ENCODE measurements around the gene IMPACT.

IMPACT gene, protein sequence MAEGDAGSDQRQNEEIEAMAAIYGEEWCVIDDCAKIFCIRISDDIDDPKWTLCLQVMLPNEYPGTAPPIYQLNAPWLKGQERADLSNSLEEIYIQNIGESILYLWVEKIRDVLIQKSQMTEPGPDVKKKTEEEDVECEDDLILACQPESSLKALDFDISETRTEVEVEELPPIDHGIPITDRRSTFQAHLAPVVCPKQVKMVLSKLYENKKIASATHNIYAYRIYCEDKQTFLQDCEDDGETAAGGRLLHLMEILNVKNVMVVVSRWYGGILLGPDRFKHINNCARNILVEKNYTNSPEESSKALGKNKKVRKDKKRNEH

DNA sequence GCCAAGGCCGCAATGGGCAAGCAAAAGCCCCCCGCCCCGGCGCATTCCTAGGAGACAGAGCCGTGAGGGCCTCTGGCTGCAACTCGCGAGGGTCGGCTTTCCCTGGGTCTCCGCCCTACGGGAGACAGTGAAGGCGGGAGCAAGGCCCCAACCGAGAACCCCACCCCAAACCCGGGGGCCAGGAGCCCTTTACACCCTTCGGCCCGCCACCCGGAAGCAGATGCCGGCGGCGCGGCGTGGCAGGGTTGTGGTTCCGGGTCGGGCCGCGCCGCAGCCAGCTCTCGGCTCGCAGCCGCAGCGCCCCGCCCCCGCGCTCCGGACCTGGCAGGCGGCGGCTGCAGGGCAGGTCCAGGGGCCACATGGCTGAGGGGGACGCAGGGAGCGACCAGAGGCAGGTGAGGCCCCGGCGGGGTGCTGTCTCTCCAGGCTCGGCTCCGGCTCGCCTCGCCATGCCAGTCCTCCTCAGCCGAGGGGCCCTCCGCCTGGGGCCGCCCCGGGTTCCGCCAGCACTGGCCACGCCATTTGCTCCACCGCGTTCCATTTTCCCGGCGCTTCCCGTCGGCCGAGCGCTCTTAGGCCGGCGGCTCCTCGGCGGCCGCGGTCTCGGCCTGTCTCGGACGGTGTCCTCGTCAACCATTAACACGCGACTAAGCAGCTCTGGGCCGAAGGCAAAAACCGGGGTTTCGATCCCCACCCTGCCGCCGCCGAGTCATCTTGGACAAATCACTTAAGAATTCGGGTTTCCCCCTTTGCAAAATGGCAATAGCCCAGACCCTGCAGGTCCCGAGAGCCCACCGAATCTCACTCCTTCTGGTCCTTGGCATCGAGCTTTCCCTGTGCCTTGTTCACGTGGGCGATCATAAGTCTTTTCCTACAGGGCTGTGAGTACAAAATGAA lies at the start of gene IMPACT:
Gene IMPACT, plus strand, starts transcription at position 273 of the 897 bp plus-strand sequence. Its CDS starts 87 bp downstream, at position 360.
- DNase-seq (ENCODE audit: low read depth in 2 of 2): peak; percentile 69 to 78

DNA sequence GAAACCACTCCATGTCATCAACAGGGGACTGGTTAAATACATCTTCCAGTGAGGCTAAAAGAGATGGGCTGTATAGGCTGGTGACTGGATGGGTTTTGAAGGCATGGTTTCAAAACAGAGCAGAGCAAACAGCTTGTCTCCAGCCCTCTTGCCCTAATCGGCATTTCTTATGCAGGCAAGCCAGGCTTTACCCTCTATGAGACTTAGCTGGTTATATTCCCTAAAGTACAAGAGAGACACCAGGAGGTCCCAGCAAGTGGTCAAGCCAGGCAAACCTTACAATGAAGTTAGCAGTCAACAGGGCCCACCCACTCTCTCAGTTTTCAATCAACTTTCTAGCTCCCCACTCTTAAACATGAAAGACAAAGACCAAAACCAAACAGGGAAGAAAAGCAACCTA lies 47.9 kb upstream of the IMPACT start:
- DNase-seq (ENCODE audit: low read depth in 2 of 2): no peak

DNA sequence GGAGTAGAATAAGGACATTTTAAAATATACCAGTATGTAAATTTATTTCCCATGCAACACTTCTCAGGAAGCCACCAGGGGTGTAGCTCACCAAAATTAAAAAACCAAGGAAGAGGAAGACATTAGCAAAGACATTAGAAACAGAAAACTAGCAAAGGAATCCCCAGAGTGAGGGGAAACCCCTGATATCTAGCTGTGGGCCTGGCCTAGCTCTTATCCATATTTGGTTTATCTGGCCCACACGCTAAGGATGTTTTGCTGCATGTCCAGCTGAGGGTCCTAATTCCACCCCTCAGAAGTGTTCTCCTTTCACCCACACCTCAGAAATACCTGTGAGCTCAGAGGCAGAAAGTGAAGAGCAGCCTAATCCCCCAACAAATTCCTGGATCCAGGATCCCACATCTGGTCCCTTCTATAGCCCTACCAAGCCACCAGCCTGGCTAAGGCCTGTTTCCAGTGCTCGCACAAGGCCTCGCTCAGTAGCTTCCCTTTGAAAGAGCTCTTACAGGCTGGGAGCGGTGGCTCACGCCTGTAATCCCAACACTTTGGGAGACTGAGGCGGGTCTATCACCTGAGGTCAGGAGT lies 46.2 kb upstream of the IMPACT start:
- DNase-seq (ENCODE audit: low read depth in 2 of 2): no peak

DNA sequence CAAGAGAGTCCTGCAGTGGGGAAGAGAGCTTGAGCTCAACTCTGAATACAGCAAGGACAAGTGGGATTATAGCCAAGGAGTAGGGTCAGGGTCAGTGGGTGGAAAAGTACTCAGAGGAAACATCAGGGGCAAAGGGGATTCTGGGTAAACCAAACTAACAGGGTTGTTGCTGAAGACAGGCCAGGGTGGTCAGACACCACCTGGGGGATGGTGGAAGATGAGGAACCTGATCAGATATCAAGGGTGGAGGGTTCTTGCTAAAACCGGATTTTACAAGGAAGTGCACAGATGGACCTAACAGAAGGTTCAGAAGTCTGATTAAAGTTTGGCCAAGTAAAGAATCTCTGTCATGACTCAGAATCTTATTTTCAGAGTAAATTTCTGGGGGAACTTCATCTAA lies 45.3 kb upstream of the IMPACT start:
- DNase-seq (ENCODE audit: low read depth in 2 of 2): no peak

DNA sequence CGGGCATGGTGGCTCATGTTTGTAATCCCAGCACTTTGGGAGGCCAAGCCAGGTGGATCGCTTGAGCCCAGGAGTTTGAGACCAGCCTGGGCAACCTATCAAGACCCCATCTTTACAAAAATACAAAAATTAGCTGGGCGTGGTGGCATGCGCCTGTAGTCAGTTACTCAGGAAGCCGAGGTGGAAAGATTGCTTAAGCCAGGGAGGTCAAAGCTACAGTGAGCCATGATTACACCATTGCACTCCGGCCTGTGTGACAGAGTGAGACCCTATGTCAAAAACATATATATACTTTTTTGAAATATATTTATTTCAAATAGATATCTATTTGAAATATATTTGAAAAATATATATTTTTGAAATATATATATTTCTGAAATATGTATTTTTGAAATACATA lies 39.8 kb upstream of the IMPACT start:
- DNase-seq (ENCODE audit: low read depth in 2 of 2): no peak

DNA sequence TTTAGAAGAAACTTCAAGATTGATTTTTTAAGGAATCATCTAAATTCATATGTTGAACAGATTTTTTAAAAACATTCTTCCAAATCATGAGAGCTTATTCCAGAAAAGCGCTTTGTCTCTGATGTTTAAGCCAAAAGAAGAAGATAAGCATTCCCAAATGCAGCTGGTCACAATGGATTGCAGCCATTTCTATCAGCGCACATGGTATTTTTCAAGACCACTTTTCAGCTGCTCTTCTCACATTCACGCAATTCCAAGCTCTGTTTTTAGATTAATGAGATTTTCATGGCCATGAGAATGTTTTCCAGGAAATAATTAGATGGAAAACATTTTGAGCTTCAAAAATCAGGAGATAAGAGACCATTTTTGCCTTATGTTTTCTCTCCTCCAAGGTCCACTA lies 37.5 kb upstream of the IMPACT start:
- no peak for DNase-seq (ENCODE audit: low read depth in 2 of 2)

DNA sequence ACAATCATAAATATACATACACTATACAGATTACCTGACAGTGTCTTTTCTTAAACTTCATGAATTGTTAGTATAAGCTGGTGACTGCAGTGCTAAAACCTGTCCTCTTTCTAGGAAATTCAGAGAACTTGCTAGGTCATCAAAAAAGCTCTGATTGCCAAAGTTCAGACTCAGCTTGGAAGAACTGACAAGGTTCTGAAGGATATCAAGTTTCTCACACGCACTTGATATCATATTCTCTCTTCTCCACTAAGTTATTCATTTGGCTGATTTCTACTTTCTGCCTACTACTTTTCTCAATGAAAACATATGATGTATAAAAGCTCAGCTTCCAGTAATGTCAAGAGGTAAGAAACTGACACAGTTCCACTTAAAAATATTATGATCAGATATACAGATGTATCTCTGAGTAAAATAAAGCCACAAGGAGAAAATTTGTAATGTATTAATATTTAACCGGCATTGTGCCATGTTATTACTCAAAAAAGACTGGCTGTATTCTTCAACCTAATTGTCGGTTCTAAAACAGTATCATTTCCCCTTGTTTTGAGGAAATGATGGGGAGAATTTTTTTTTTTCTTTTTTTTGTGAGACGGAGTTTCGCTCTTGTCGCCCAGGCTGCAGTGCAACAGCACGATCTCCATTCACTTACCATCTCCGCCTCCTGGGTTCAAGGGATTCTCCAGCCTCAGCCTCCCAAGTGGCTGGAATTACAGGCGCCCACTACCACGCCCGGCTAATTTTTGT lies 31.2 kb upstream of the IMPACT start:
- no peak for DNase-seq (ENCODE audit: low read depth in 2 of 2)

DNA sequence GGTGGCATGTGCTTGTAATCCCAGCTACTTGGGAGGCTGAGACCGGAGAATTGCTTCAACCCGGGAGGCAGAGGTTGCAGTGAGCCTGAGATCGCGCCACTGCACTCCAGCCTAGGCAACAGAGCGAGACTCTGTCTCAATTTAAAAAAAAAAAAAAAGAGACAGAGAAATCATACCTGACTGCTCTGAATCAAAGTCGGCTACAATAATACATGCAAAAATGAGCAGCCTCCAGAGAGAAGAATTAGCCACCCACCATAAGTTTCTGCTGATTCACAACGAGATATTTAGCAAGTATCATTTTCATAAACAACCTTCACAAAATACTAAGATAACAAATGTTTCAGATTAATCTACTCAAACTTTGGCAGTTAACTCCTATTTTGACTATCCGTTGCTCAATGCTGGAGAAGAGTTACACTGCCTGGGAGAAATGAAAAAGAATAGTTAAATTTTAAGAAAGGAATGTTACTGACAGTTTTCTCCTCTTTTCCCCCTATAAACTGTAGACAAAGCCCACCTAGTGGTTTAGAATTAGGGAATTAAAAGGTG lies 30.3 kb upstream of the IMPACT start:
- no peak for DNase-seq (ENCODE audit: low read depth in 2 of 2)

DNA sequence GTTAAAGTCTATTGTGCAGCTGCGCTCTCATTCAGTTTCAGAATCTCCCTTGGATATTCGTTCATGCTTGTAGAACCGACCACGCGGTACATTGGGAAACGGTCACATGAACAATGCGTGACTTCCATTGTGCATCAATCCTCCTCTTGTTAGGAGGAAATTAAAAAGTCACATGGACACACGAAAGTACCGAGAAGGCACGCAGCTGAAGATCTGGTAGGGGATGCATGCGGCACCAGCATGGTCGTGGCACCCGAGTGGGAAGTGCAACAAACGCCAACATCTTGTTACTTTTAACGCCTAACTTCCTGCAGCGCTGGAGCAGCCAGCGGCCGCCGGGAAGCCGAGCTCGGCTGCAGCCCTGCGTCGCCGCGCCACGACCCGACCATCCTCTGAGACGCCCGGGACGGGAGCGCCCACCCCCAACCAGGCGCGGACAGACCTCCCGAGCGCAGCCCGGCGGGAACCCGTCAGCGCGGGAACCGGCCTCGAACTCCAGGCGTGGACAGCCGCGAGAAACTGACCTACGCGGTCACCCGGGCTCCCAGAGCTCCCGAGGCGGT lies 29.3 kb upstream of the IMPACT start:
- DNase-seq (ENCODE audit: low read depth in 2 of 2): peak in 1 of 2 donors; percentile 10

DNA sequence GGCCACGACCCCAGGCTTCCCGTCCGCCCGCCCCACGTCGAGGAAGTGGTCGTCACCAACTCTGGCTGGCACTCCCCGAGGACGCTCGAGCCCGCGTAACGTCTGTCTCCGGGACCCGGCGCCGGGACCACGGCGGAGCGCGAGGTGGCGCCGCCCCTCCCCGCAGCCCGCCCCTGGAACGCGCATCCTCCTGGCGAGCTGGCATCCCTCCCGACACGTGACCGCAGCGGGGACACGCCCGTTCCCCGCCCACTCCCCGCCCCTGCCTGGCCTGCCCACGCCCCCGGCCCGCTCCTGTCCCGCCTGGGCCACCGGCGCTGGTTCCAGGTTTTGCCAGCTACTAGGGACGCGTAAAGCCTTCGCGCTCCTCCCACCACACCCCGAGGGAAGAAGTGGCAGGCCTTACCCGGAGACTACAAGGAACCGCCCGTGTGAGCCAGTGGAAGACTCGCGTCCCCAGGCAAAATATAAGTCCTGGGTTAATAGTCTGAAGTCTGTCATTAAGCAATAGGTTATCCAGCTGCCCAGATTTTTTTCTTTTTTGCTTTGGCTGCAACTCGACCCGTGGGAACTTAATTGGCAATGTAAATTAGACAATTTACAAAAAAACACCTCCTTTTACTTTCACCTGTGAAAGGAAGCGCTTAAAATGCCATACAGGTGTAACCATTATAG lies 28.6 kb upstream of the IMPACT start, which contains the start of gene OSBPL1A:
Gene OSBPL1A, minus strand, starts transcription at position 131 of the 675 bp plus-strand sequence. CDS start 20,291 bp downstream, outside the sequence.
- peak; percentile 74 to 77 for DNase-seq (ENCODE audit: low read depth in 2 of 2)

DNA sequence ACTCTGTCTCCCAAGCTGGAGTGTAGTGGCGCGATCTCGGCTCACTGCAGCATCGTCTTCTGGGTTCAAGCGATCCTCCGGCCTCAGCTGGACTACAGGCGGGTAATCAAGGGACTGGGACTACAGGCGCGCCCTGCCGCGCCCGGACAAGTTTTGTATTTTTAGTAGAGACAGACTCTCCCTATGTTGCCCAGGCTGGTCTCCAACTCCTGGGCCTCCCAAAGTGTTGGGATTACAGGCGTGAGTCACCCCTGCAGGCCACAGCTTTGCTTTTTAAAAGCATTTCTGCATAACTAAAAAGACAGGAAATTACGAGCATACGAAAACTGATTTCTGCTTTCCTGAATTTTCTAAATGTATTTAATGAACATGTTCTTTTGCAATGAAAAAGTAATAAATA lies 27.9 kb upstream of the IMPACT start:
- DNase-seq (ENCODE audit: low read depth in 2 of 2): no peak

DNA sequence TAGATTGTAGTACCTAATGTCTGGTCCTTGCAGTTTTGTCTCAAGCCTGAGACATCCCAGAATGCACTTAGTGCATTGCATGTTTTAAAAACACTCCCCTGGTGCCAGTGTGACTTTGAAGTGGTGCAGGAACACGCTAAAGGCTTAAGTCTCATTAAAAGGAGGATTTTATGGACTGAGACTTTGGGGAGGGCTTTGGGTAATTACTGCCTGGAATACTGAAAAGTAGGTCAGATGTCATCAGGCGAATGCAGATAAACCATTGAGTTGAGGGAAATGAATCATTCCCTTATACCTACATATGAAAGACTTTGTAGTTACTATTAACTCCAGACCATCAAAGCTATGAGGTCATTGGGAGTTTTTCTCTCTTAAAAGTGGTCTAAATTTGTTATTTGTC lies 25.9 kb upstream of the IMPACT start:
- no peak for DNase-seq (ENCODE audit: low read depth in 2 of 2)

DNA sequence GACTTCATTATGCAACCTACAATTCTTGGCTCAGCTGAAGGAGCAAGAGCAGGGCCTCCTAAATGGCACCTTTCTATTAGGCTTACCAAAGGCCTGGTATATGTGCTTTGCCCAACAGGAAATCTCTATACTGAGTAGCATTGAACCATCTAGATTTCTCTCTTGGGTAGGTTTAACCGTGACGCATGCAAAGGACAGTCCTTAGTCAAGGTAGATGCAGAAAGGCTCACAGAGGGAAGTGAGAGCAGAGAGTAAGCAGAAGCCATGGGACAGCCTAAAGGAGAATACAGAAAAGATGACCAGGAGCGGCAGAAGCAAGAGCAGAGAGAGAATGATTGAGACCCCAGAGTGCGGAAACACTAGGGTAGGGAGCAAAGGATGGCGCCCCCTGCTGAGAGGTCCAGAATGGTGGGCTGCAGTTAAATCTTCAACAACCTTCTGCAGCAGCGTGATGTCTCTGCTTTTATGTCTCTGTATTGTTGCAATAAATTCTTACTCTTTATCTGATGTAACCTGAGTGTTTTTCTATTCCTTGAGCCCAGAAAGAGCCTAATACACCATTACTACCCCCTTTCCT lies 24.2 kb upstream of the IMPACT start:
- DNase-seq (ENCODE audit: low read depth in 2 of 2): peak in 1 of 2 donors; percentile 11

DNA sequence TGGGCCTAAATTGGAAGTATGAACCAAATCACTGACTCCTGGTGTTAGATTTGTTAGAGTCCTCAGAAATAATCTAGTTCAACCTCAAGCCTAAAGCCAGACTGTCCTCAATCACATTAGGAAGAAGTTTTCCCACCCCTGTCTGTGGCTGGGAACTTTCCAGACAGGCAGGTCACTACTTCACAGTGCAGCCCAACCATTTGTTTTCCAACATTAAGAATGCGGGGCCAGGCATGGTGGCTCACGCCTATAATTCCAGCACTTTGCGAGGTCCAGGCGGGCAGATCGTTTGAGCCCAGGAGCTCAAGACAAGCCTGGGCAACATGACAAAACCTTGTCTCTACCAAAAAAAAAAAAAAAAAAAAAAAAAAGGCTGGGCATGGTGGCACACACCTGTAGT lies 23.4 kb upstream of the IMPACT start:
- DNase-seq (ENCODE audit: low read depth in 2 of 2): no peak

DNA sequence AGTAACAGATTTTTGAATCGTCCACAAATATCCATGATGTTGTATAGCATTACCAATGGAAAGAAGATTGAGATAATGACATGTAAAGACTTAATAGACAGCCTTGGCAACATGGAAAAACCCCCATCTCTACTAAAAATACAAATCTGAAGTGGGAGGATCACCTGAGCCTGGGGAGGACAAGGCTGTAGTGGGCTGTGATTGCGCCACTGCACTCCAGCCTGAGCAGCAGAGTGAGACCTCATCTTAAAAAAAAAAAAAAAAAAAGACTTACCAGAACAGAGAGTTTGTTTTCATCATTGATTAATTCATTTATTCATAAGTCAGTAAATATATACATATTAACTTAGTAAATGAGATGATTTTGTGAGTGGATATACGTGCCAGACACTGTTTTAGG lies 21.9 kb upstream of the IMPACT start:
- DNase-seq (ENCODE audit: low read depth in 2 of 2): no peak

DNA sequence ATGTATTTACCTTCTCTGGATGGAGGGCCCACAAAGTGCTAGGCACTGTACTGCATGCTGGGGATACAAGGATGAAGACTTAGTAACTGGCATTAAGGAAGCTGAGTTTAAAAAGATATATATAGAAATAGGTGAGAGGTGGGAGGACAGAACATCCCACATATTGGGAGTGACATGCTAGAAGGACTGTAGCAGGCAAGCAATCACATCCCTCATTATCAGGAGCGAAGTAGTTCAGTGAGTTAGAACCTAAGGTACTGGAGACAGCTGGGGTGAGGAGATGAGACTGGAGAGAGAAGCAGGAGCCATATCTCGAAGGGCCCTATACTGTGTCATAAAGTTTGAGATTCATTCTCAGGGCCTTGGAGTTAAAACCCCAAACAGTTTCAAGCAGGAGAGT lies 18.0 kb upstream of the IMPACT start:
- no peak for DNase-seq (ENCODE audit: low read depth in 2 of 2)

DNA sequence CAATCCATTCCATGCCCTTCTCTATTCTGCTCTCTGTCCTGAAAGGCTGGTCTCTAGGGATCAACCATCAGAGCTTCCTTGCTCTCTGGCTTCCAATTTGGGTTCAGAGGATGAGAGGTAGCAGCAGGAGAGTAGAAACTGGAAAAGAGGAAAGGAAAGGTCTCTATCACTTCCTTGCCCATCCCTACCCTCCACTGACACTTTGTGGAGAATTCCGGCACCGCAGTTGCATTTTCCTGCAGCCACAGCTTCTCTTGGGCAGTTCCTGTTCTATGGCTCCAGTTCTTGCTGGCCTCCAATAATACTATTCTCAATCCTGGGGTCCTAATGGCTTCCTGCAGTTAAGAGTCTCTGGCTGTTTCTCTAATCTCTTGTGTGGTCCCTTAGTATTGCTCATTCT lies 13.3 kb upstream of the IMPACT start:
- DNase-seq (ENCODE audit: low read depth in 2 of 2): no peak

DNA sequence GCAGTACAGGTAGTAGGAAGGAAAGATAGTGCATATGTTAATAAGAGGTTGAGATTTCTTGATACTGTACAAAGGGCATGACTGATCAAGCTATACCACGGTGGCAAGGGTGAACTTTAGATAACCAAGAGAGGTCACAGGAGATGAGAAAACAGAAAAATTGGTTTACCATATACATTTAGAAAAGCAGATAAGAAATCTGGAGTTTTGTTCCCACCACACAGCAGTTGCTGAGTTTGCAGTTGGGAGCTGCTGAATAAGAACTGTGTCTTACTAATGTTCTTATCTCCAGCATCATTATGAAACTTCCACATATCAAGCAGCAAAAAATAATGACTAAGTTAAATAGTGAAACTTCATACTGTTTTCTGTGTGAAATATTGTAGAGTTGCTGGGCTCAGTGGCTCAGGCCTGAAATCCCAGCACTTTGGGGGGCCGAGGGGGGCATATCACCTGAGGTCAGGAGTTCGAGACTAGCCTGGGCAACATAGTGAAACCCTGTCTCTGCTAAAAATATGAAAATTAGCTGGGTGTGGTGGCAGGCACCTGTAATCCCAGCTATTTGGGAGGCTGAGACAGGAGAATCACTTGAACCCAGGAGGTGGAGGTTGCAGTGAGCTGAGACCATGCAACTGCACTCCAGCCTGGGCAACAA lies 12.0 kb upstream of the IMPACT start:
- no peak for DNase-seq (ENCODE audit: low read depth in 2 of 2)

DNA sequence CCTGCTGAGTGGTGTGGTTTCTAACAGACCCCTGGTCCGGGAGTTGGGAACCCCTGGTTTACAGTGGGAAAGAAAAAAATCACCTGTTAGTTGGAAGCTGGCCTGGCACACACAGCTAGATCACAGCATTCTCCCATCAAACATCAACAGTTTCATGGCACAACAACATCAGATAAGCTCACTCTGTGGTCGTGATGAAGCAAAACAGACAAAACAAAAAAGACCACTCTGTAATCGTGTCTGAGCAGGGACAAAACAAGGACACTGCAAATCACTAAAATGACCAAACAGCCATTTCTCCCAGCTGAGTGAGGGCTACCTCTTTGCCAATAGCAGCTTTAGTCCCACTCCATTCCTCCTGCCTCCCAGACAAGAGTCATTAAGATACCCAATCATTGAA lies 9.0 kb upstream of the IMPACT start:
- no peak for DNase-seq (ENCODE audit: low read depth in 2 of 2)

DNA sequence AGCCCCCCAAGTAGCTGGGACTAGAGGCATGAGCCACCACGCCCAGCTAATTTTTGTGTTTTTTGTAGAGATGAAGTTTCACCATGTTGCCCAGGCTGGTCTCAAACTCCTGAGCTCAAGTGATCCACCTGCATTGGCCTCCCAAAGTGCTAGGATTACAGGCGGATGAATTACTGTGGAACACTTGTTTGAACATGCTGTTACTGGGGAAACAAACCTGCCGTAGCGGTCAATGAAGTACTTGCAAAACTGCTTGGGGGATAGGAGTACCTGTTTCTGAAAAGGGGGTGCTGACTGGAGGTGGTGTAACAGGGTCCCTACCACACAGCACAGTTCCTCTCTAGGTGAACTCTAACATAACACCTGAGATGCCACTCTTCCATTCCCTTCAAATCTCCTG lies 5.9 kb upstream of the IMPACT start:
- no peak for DNase-seq (ENCODE audit: low read depth in 2 of 2)

Measured in stimulated activated CD4-positive, alpha-beta T cell treated with anti-CD3 and anti-CD28 coated beads, Interleukin-1b, Interleukin-23, amount 100 ng/mL, for 4 hours (primary cell).